NOMO-1 (cell line): Measurements from ENCODE around the gene PDIA4.
A peak's percentile ranks its signal among the peaks of the same experiment; 100 is the strongest.
"Not testable (repeated sequence)": the region's sequence is repeated elsewhere in the genome, so short reads cannot be mapped to it uniquely, and the experiment has no call there.

Experiments used
- DNase-seq, 2 experiments: peaks; one replicate each; lab custom pipeline; 2025; ENCODE audit not compliant: unreplicated experiment in 2 of 2; lab: John Stamatoyannopoulos, UW

The PDIA4 gene

GRCh38 chr7:149004405-149005370, 23.6 kb downstream of the PDIA4 start:
- DNase-seq: no peak

DNA sequence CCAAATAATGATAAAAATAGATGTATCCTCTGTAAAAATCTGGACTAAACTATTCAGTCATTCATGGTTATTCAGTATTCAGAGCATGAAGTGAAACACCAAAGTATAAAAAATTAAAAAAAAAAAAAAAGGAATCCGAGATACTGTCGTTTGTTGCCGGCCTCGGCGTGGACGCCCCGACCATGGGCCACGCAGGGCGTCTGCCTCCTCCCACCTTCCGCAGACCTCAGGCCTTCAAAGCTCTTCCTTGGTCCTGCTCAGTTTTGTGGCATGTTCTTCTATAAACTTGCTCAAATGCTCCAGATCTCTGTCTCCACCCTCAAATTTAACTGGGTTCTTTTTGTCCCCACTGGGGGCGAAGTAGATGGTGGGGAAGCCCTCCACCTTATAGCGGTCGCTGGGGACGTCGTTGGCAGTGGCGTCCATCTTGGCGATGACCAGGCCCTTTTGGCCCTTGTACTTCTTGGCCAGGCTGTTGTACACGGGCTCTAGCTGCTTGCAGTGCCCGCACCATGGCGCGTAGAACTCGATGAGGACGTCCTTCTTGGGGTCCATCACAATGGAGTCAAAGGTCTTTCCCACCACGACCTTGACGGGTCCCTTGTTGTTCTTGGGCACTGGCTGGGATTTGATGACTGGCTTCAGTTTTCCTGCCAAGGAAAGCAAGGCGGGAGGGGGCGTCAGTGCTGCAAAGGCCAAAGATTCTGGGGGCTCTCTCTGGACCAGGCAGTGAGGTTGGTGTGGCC, 24.6 kb downstream of the PDIA4 start:
- DNase-seq: no peak

DNA sequence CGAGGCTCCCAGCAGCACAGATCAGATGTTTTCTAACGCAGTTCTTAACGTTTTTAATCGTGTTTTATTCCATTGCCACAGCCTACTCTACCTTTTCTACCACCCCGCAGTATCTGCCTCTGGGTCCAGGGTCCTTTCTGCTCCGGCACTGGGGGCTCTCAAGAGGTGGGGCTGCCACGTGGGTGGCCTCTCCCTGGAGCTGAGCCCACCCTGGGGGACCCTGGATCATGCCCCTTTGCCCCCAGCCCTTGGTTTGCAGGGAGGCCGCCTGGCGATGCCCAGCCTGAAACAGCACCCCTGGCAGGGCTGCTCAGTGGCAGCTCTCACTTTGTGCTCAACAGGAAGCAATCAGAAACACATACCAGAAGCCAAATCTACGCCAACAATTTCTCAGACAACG, 25.3 kb downstream of the PDIA4 start:
- DNase-seq: no peak

GRCh38 chr7:149002604-149003003, 25.7 kb downstream of the PDIA4 start:
- no peak for DNase-seq

DNA sequence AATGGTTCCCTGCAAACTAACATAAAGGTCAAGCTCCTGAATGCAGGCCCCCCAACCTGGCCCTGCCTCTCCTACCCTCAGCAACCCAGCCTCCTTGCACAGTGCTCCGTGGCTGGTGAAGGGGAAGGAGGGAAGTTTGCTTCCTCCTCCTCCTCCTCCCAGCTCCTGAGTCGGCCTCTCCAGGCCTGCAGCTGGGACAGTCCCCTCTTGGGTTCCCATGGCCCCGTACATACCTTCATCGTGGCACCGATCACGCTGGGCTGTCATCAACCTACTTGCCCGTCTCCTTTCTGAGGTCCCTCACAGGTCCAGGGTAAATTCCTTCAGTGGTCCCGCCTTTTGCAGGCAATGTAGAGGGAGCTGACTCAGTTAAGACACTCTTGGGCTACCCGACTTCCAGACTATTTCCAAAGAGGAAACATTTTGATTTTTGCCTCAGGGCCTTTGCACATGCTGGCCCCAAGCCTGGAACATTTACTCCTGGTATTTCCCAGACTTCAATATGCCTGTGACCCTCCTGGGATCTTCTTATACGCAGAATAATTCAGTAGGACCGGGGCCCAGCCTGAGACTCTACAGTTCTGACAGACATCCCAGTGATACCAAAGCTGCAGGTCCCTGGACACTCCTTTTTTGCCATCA, 26.8 kb downstream of the PDIA4 start:
- no peak for DNase-seq

GRCh38 chr7:149000961-149001360, 27.3 kb downstream of the PDIA4 start:
- no peak for DNase-seq

DNA sequence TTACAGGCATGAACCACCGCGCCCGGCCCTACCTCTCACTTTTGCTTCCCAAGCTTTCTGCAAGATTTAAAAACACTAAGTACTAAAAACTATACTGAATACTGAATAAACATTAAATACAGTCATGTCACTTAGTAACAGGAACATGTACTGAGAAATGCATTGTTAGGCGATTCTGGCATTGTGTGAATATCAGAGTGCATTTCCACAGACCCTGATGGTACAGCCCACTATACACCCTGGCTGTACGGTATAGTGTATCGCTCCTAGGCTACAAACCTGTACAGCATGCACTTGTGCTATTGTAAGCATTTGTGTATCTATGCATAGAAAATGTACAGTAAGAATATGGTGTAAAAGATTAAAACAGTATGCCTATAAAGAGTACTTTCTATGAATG, 29.1 kb downstream of the PDIA4 start:
- no peak for DNase-seq

DNA sequence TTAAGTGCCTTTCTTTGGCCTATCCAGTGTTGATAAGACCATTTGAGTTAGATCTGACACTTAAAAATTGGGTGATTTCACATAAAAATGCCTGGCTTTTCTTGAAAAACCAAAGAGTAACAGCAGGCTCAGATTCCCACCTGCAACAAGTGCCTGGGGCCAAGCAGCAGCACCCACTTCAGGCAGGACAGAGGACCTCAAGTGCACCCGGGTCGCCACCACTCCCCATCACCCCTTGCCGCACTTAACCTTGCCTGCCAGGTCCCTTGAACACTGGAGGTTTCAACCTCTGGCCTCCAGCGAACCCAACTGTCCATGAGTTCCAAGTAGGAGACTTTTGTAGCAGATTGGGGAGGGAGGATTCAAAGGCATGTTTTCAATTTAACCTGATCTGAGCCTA, 30.8 kb downstream of the PDIA4 start:
- no peak for DNase-seq

DNA sequence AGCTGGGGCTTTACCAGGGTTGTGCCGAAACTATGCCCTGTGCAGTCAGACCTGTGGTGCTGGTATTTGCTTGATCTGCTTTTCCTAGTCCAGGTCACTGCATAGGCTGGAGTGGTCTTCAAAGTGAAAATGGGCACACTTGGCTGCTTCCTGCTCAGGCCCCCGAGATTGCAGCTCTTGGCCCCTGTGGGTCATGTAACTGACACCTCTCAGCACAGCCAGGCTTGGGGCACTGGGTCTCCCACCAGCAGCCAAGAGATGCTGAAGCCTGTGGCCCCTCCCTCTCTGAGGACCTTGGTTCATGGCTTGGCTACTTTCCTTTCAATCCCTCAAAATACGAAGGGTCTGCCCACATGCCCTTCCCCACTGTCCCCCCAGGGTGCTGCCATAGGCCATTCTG, 33.7 kb downstream of the PDIA4 start:
- DNase-seq: no peak

DNA sequence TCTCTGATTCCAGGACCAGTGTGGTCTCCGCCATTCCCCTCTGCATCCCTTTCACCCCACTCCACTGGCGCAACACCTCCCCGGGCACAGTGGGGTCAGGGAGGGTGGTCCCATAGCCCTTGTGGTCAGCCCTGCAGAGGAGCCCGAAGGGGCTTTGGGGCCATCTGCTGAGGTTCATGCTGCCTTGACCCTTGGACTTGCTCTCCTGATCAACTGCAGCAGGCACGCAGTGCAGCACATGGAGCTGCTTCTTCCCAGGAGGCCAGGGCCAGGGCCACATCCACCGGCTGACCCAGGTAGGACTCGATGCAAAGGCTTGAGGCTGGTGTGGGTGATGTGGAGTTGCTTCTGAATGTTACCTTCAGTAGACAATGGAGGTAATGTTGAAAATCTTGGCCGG, 35.1 kb downstream of the PDIA4 start:
- no peak for DNase-seq

DNA sequence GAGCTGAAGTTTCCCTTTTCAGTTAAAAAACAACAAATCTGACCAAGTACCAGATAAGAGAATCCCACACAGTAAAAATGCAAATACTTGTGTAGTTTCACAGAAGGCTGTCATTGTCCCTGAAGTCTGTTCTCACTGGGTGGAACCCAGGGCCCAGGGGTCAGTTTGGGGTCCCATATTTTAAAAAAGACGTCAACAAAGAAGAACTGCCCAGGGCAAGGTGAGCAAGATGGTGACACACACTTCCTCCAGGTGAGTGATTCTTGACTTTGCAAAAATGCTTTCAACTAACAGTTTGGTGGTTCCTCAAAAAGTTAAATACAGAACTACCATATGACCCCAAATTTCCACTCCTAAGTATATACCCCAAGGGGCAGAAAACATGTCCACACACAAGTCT, 36.8 kb downstream of the PDIA4 start:
- DNase-seq: no peak

GRCh38 chr7:148987751-148988512, 40.4 kb downstream of the PDIA4 start:
- DNase-seq: no peak

DNA sequence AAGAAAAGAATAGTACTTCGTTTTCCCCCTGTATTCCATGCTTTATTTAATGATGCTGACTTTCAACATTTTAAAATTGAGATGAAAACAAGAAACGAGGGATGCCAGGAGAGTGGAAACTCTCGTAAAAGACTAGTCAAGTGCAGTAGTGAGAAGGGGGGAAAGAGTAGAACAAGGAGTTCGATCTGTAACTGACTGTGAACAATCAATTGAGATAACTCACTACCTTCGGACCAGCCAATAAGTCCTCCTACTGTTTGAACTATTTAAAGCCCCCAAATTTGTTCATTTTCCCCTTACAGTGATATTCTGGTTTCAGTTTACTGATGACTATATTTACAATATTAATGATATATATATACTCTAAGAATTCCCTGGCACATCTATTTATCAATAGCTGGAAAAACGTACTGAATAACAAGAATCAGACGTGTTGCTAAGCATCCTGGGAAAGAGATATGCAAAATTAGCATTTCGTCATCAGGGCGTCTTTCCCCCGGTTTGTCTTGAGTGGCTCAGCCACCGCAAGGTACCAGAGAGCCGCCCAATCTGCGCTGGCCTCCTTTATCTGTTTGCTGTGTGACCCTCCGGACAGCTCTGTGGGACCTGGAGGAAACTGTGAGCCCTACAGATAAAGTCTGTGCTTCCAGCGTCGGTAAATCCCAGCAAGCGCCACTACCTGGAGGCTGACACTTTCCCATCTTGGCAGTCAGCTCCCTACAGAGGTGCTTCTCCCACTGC, 41.1 kb downstream of the PDIA4 start:
- peak; percentile 67 to 68 for DNase-seq

GRCh38 chr7:148986742-148987009, 41.6 kb downstream of the PDIA4 start:
- no peak for DNase-seq

- DNase-seq: peak; percentile 37 to 39
These were observed 44.8 kb downstream of the PDIA4 start for GRCh38 chr7:148983200-148984146.

GRCh38 chr7:148982654-148983199, 45.6 kb downstream of the PDIA4 start:
- no peak for DNase-seq

DNA sequence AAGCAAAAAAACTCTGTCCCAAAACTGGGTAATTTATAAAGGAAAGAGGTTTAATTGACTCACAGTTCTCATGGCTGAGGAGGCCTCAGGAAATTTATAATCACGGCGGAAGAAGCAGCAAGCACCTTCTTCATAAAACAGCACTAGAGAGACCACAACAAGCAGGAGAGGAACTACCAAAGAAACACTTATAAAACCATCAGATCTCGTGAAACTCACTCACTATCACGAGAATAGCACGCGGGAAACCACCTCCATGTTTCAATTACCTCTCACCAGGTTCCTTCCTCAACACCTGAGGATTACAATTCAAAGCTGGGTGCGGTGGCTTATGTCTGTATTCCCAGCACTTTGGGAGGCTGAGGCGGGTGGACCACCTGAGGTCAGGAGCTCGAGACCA, 48.5 kb downstream of the PDIA4 start:
- no peak for DNase-seq

GRCh38 chr7:148979072-148979471, 49.2 kb downstream of the PDIA4 start:
- DNase-seq: not testable (repeated sequence)

DNA sequence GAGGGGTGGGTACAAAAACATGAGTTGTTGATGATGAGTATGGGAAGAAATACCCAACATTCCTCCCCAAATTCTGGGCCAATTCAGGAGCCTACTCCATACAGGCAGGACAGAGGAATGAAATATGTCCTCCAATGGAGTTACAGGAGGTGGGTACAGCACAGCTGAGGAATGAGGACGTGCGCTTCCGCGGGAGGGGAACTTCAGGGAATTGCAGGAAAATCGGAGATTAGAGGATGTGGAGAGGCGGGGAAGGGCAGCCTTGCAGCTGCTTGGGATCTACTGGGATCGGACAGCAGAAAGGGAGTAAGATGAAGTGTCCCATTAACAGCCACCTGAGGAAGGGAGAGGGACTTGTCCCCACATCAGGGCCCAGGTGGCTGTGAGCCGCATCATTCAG, 50.2 kb downstream of the PDIA4 start:
- DNase-seq: no peak
